HG03135 (cell line): Measurements from ENCODE around the gene VWA7.

ENCODE experiments used
- ATAC-seq: cut with Tn5 transposase; IDR thresholded peaks from one replicate; pipeline ENCODE4 v1.9.1; 2021; ENCODE audit warnings: mild to moderate bottlenecking, moderate library complexity; ENCODE audit not compliant: unreplicated experiment

Gene VWA7

DNA sequence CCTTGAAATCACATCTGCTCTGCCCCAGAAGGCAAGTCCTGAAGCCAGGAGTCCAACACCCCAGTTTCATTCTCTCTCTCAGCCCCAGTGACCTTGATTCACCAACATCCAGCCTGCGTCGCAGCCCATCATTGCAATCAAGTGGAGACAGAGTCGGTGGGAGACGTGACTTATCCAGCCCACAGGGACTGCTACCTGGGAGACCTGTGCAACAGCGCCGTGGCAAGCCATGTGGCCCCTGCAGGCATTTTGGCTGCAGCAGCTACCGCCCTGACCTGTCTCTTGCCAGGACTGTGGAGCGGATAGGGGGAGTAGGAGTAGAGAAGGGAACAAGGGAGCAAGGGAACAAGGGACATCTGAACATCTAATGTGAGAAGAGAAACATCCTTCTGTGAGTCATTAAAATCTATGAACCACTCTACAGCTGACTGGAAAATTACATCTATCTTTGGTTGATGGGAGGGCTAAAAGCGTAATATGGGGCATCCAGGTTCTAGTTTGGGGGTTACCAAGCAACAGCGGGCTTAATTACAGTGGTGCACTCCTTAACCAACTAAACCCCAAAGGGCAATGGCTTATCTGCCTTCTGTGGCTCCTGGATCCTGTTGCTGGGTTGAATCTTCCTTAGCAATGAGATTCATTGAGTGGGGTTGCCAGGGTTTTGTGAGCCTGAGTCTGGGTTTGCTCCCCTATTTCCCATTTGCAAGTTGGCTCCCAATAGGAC is 59.5 kb downstream of the VWA7 start:
- ATAC-seq, result no peak
